IMR-90 (cell line): ENCODE data around the gene LY86. TPM values are rescaled to one million over a fixed set of nuclear protein-coding genes. Genes with fewer than 3 reads are reported as not detected.

Experiments used
- ATAC-seq: fragments of 200-7000 bp; cut with Tn5 transposase; 2 replicates; pipeline ENCODE4 v1.9.1; 2020; ENCODE audit warnings: low read depth, mild to moderate bottlenecking, moderate library complexity
- BruUV-seq: library from RNA; stranded (reverse); fragments of 400-500 nt; replicated peaks from 2 replicates; lab custom pipeline; 2021; lab: Mats Ljungman, UMichigan
- CTCF ChIA-PET: fragments of 300-600 bp; formaldehyde crosslinking; extraction: SDS; loops from one replicate; lab custom pipeline; 2021; ENCODE audit warnings: antibody characterized with exemption; lab: Yijun Ruan, JAX
- POLR2A ChIA-PET: fragments of 300-600 bp; sonication (Branson Sonifier 250); formaldehyde crosslinking; loops from one replicate; lab custom pipeline; 2022; ENCODE audit warnings: antibody characterized with exemption; ENCODE audit not compliant: unreplicated experiment; lab: Charles Lee
- DNase-seq: peaks from one replicate; pipeline ENCODE4 v3.0.0; 2013
- H2AFZ ChIP-seq: replicated peaks from 2 replicates; pipeline ENCODE3; 2013; ENCODE audit warnings: low read length, mild to moderate bottlenecking; ENCODE audit not compliant: poor library complexity
- H2AK5ac ChIP-seq: 2 replicates; pipeline ENCODE4 v1.6.1; 2013; ENCODE audit warnings: low read depth, low read length, inconsistent platforms
- H2AK9ac ChIP-seq: replicated peaks from 2 replicates; pipeline ENCODE3; 2013; ENCODE audit warnings: mild to moderate bottlenecking, low read depth, low read length, moderate library complexity; ENCODE audit not compliant: poor library complexity
- H2BK120ac ChIP-seq: 2 replicates; pipeline ENCODE4 v1.6.1; 2013; ENCODE audit warnings: low read depth, low read length, inconsistent platforms
- H2BK15ac ChIP-seq: 3 replicates; pipeline ENCODE4 v1.6.1; 2013; ENCODE audit warnings: low read depth, low read length, inconsistent platforms
- H2BK20ac ChIP-seq: 2 replicates; pipeline ENCODE4 v1.6.1; 2013; ENCODE audit warnings: low read depth, mild to moderate bottlenecking, inconsistent platforms, low read length, moderate library complexity
- H2BK5ac ChIP-seq: 2 replicates; pipeline ENCODE4 v1.6.1; 2013; ENCODE audit warnings: mild to moderate bottlenecking, low read depth, low read length, inconsistent platforms; ENCODE audit not compliant: poor library complexity, severe bottlenecking
- H3K14ac ChIP-seq: replicated peaks from 2 replicates; pipeline ENCODE4 v1.6.1; 2013; ENCODE audit warnings: low read depth, low read length, inconsistent platforms
- H3K18ac ChIP-seq: 2 replicates; pipeline ENCODE4 v1.6.1; 2013; ENCODE audit warnings: low read depth, low read length, control low read depth
- H3K23ac ChIP-seq: 2 replicates; pipeline ENCODE4 v1.6.1; 2013; ENCODE audit warnings: low read depth, low read length, inconsistent platforms
- H3K27ac ChIP-seq: 2 replicates; pipeline ENCODE4 v1.5.1; 2013; ENCODE audit warnings: mild to moderate bottlenecking, control low read depth, low read length; ENCODE audit not compliant: insufficient read depth
- H3K27me3 ChIP-seq: 2 replicates; pipeline ENCODE4 v1.6.1; 2013; ENCODE audit warnings: low read length; ENCODE audit not compliant: control insufficient read depth, insufficient read depth
- H3K36me3 ChIP-seq: 2 replicates; pipeline ENCODE4 v1.6.1; 2013; ENCODE audit warnings: low read length, mixed read lengths; ENCODE audit not compliant: control insufficient read depth, insufficient read depth
- H3K4ac ChIP-seq: 2 replicates; pipeline ENCODE4 v1.6.1; 2013; ENCODE audit warnings: low read depth, low read length, inconsistent platforms
- H3K4me1 ChIP-seq: 2 replicates; pipeline ENCODE4 v1.6.1; 2013; ENCODE audit warnings: low read length, mixed read lengths; ENCODE audit not compliant: control insufficient read depth, insufficient read depth
- H3K4me2 ChIP-seq: 2 replicates; pipeline ENCODE4 v1.6.1; 2013; ENCODE audit warnings: low read depth, mild to moderate bottlenecking, control low read depth, low read length, moderate library complexity
- H3K4me3 ChIP-seq: 2 replicates; pipeline ENCODE4 v1.5.1; 2013; ENCODE audit warnings: low read depth, mild to moderate bottlenecking, control low read depth, low read length, moderate library complexity; ENCODE audit not compliant: insufficient read depth
- H3K56ac ChIP-seq: 2 replicates; pipeline ENCODE4 v1.6.1; 2013; ENCODE audit warnings: low read length, inconsistent platforms; ENCODE audit not compliant: insufficient read depth; ENCODE audit errors: extremely low read depth
- H3K79me1 ChIP-seq, 2 experiments: 2 replicates each; pipeline ENCODE4 v1.6.1; 2013; ENCODE audit warnings: low read length in 2 of 2, inconsistent platforms in 1 of 2, low read depth in 1 of 2
- H3K9ac ChIP-seq: 2 replicates; pipeline ENCODE4 v1.6.1; 2013; ENCODE audit warnings: low read depth, low read length, control low read depth
- H3K9me1 ChIP-seq: 2 replicates; pipeline ENCODE4 v1.6.1; 2013; ENCODE audit warnings: low read length, inconsistent platforms; ENCODE audit not compliant: insufficient read depth
- H3K9me3 ChIP-seq: 2 replicates; pipeline ENCODE4 v1.6.1; 2013; ENCODE audit warnings: low read length; ENCODE audit not compliant: control insufficient read depth, insufficient read depth
- H4K20me1 ChIP-seq: 2 replicates; pipeline ENCODE4 v1.6.1; 2013; ENCODE audit warnings: low read length, inconsistent platforms; ENCODE audit not compliant: insufficient read depth
- H4K5ac ChIP-seq: 2 replicates; pipeline ENCODE4 v1.6.1; 2013; ENCODE audit warnings: mild to moderate bottlenecking, low read depth, low read length, control low read depth
- H4K8ac ChIP-seq, 2 experiments: 2 replicates each; pipeline ENCODE4 v1.6.1; 2013; ENCODE audit warnings: low read depth in 2 of 2, low read length in 2 of 2, control low read depth in 1 of 2, inconsistent platforms in 1 of 2
- H4K91ac ChIP-seq: 2 replicates; pipeline ENCODE4 v1.6.1; 2013; ENCODE audit warnings: low read depth, low read length, inconsistent platforms; ENCODE audit not compliant: insufficient read depth
- BHLHE40 ChIP-seq: fragments of 150-350 bp; IDR thresholded peaks from 2 replicates; pipeline ENCODE4 v1.6.1; 2016; ENCODE audit warnings: mild to moderate bottlenecking, low read depth, low read length
- CEBPB ChIP-seq: IDR thresholded peaks from 2 replicates; pipeline ENCODE4 v1.6.1; 2012; ENCODE audit warnings: low read depth, low read length, improper control_type of control experiment
- ELK1 ChIP-seq: fragments of 150-350 bp; IDR thresholded peaks from 2 replicates; pipeline ENCODE4 v1.6.1; 2016; ENCODE audit warnings: low read depth, mild to moderate bottlenecking, low read length, moderate library complexity, borderline replicate concordance
- MAZ ChIP-seq: IDR thresholded peaks from 2 replicates; pipeline ENCODE4 v1.6.1; 2012; ENCODE audit warnings: low read depth, mild to moderate bottlenecking, low read length, improper control_type of control experiment, moderate library complexity, borderline replicate concordance
- MXI1 ChIP-seq: IDR thresholded peaks from 2 replicates; pipeline ENCODE4 v1.6.1; 2012; ENCODE audit warnings: low read depth, mild to moderate bottlenecking, low read length, moderate library complexity, borderline replicate concordance
- NFE2L2 ChIP-seq: fragments of 150-350 bp; IDR thresholded peaks from 2 replicates; pipeline ENCODE4 v1.6.1; 2016; ENCODE audit warnings: low read depth, mild to moderate bottlenecking, low read length
- POLR2A ChIP-seq: IDR thresholded peaks from 2 replicates; pipeline ENCODE4 v1.6.1; 2012; ENCODE audit warnings: mild to moderate bottlenecking, low read depth, low read length
- RAD21 ChIP-seq: IDR thresholded peaks from 2 replicates; pipeline ENCODE4 v1.6.1; 2012; ENCODE audit warnings: low read length, improper control_type of control experiment
- RCOR1 ChIP-seq: IDR thresholded peaks from 2 replicates; pipeline ENCODE4 v1.6.1; 2012; ENCODE audit warnings: mild to moderate bottlenecking, low read length, improper control_type of control experiment; ENCODE audit not compliant: insufficient replicate concordance
- RFX5 ChIP-seq: IDR thresholded peaks from 2 replicates; pipeline ENCODE4 v1.8.0; 2012; ENCODE audit warnings: low read depth, mild to moderate bottlenecking, low read length, moderate library complexity
- USF2 ChIP-seq: fragments of 150-350 bp; IDR thresholded peaks from 2 replicates; pipeline ENCODE4 v1.6.1; 2017; ENCODE audit warnings: mild to moderate bottlenecking, antibody characterized with exemption, low read length, low read depth
- WGBS, 2 experiments: methylation state at CpG; one replicate each; pipeline versions ENCODE4 v1.1.5 to v1.1.7; 2013; ENCODE audit warnings: missing lambda C conversion rate in 2 of 2; ENCODE audit not compliant: insufficient read length in 1 of 2; ENCODE audit errors: extremely low coverage in 2 of 2; 5-methylcytosine and 5-hydroxymethylcytosine counted together
- dilution Hi-C: fragments of 300-500 bp; cut with HindIII; formaldehyde crosslinking; loops from one replicate; pipeline ENCODE4 v1.14.3; 2018; ENCODE audit warnings: low sequenced_read_pairs; ENCODE audit not compliant: unreplicated experiment
- in situ Hi-C: fragments of 300-500 bp; cut with MboI; formaldehyde crosslinking; loops from 3 replicates; pipeline ENCODE4 v1.14.3; 2019; ENCODE audit warnings: low sequenced_read_pairs, inconsistent platforms, mixed read lengths
- intact Hi-C: fragments of 100-400 bp; cut with micrococcal nuclease; formaldehyde crosslinking; loops from 2 replicates; pipeline ENCODE4 v1.10.0; 2022
- polyA plus RNA-seq, 3 experiments: library from polyadenylated mRNA; depleted of rRNA; stranded (reverse); fragments of >200 nt; gene quantifications; 2 replicates each; pipeline ENCODE4 v1.2.3, GENCODE V29; 2012; ENCODE audit warnings: low replicate concordance in 1 of 3
- total RNA-seq: library from RNA; depleted of rRNA; stranded (reverse); fragments of >200 nt; gene quantifications from 2 replicates; pipeline ENCODE4 v1.2.3, GENCODE V29; 2012

LY86 gene
- total and polyA plus RNA-seq, 2 of the 4 experiments (the other 2 are of a cell fraction), result not detected

- no peak overlapping the region for H2BK20ac ChIP-seq
- CTCF ChIA-PET, result no interaction called here
Observed at GRCh38 chr6:6678811-6679210, 90.3 kb downstream of the LY86 start.

More at GRCh38 chr6:6678811-6679210, 90.3 kb downstream of the LY86 start:
- Histone ChIP-seq H3K4me1 (peaks cover 2% of the 10 kb centered on the region; the same call in 1 of the 2 replicates), H3K27ac (no peak overlapping the region), H4K5ac (no peak overlapping the region), H2BK5ac (no peak overlapping the region), H2BK120ac (no peak overlapping the region), H3K4me2 (no peak overlapping the region), H2AFZ (no peak overlapping the region), H4K91ac (no peak overlapping the region), H3K18ac (no peak overlapping the region), H3K9ac (no peak overlapping the region), H4K8ac (no peak overlapping the region), H3K23ac (no peak overlapping the region), H3K36me3 (no peaks in the 10 kb centered on the region), H3K4ac (no peak overlapping the region), H3K4me3 (no peak overlapping the region), H4K20me1 (no peaks in the 10 kb centered on the region), H2BK15ac (no peak overlapping the region), H3K56ac (no peak overlapping the region), H3K9me1 (no peaks in the 10 kb centered on the region), H3K79me1 (no peaks in the 10 kb centered on the region), H2AK9ac (no peak overlapping the region), H3K14ac (no peak overlapping the region), H2AK5ac (no peak overlapping the region), H3K9me3 (no peaks in the 10 kb centered on the region), H3K27me3 (peaks cover 6% of the 10 kb centered on the region)
- dilution Hi-C loops (no loop called here), intact Hi-C loops (loop anchor here (5.0 kb wide), 2 partner anchors 583 to 938 kb away; no protein-coding TSS in a partner anchor), in situ Hi-C loops (loop anchor here (10.0 to 25.0 kb wide), 2 partner anchors 566 to 933 kb away; no protein-coding TSS in a partner anchor)
- WGBS, 2 experiments, result 65% methylated on average over 9 of the region's 11 CpGs; no CpG with 5 or more reads in 1 of the 2 experiments
- BruUV-seq, result no TSS peak
- TF ChIP-seq ELK1 (no peak), NFE2L2 (no peak), RCOR1 (no peak), MAZ (no peak), MXI1 (no peak), USF2 (no peak), POLR2A (no peak), RFX5 (no peak), CEBPB (no peak), RAD21 (no peak), BHLHE40 (no peak)
- POLR2A ChIA-PET, result no interaction called here
- ATAC-seq (no peak), DNase-seq (no peak)
